IPS-NIHi7 (cell line): ENCODE measurements around the gene RANBP1.
"Not testable (repeated sequence)": the region's sequence is repeated elsewhere in the genome, so short reads cannot be mapped to it uniquely, and the experiment has no call there.

ENCODE experiments used
- DNase-seq: peaks from one replicate; pipeline ENCODE4 v3.0.0; 2012; ENCODE audit warnings: mixed read lengths; ENCODE audit errors: extremely low spot score

Gene RANBP1

DNA sequence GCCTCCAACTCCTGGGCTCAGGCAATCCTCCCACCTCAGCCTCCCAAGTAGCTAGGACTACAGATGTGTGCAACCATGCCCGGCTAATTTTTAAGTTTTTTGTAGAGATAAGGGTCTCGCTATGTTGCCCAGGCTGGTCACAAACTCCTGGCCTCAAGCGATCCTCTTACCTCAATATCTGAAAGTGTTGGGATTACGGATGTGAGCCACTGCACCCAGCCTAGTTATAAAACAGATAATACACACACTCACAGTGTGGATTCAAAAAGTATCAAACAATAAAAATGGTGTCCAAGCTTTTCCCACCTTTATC, 35.3 kb downstream of the RANBP1 start:
- no peak for DNase-seq

DNA sequence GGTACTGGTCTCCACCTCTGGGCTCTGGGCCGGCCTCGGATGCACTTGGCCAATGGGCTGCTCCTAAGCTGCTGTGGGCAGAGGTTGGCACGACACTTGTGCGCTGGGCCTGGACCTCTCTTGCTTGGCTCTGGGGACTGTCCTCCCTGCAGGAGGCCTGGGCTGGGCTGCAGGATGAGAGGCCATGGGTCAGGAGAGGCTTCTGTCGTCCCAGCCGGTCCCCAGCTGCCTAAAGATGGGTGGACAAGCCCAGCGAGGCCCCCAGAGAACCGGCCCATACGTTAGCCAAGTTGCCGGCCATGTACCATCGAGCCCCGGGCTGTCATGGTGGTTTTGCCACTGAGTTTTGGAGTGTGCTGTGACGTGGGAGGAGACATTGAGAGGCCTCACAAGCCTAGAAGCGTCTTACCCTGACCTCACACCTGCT, 36.6 kb downstream of the RANBP1 start:
- no peak for DNase-seq

DNA sequence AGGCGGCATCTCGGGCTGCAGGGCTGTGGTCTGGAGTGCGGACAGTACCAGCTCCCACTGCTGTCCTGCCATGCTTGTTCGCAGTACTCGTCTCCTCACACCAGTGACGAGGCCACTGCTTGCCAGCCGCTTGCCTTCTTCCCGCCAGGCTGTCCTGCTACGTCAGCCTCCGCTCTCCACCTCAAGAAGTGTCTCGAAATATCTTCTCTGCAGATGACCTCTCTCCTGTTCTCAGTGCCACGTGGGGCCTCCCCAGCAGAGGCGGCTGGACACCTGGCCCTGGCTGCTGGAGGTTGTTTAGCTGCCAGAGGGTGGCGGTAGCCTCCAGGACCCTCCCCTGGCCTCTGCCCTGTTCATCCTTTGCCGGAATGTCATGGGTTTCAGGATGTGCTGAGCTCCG, 38.0 kb downstream of the RANBP1 start:
- peak; percentile 53 for DNase-seq

- DNase-seq = no peak
These were observed 38.8 kb downstream of the RANBP1 start for GRCh38 chr22:20154602-20155187.

GRCh38 chr22:20155330-20156041, 39.6 kb downstream of the RANBP1 start:
- no peak for DNase-seq

DNA sequence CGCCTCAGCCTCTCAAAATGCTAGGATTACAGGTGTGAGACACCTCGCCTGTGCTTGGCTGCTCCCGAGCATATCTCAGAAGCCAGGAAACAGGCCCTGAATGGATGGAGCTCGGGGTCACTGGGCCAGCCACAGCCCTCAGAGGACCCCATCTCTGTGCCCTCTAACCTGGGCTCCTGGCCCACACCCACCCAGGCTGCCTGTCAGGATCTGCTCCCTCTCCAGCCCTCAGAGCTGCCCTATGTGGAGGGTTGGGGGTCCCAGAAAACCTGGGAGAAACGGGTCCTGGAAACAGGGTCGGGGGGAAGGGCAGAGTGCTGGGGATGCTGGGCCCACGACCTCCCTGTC, 40.1 kb downstream of the RANBP1 start:
- DNase-seq = no peak

GRCh38 chr22:20156611-20157429, 40.9 kb downstream of the RANBP1 start:
- peak; percentile 92 for DNase-seq

DNA sequence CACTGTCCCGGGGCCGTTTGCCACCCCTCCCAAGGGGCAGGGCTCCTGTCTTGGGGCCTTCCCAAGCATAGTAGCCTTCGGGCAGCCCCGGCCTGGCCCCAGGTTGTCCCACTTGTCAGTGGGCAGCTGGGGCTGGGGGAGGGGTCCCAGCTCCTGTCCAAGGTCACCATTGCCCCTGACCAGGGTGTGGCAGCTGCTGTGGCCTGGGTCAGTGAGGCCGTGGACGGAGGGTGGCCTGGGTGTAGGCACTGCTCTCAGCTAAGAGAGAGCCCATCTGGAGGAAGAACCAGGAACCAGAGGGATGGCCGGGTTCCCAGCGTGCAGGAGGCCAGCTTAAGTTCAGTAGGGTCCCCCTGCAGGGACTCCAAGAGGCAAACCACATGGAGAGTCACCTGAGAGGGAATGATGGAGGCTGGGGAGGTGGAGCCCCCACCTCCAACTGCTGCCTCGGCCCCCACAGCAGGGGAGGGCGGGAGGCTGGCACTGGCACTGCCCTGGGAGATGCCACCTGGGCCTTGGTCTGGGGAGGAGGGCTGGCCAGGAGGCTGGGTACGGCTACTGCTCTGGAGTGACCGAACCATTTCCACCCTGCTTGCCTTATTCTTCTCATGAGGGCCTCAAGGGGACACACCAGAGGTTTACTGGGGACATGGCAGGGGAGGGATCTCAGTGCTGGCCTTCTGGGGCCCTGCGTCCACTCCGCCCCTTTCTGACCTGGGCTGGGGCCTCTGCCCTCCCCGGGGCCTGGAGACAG, 41.7 kb downstream of the RANBP1 start:
- no peak for DNase-seq

- no peak for DNase-seq
These were observed 42.6 kb downstream of the RANBP1 start for GRCh38 chr22:20158391-20159036.

GRCh38 chr22:20159076-20159475, 43.2 kb downstream of the RANBP1 start:
- peak; percentile 81 for DNase-seq

GRCh38 chr22:20159531-20159930, 43.6 kb downstream of the RANBP1 start:
- not testable (repeated sequence) for DNase-seq

DNA sequence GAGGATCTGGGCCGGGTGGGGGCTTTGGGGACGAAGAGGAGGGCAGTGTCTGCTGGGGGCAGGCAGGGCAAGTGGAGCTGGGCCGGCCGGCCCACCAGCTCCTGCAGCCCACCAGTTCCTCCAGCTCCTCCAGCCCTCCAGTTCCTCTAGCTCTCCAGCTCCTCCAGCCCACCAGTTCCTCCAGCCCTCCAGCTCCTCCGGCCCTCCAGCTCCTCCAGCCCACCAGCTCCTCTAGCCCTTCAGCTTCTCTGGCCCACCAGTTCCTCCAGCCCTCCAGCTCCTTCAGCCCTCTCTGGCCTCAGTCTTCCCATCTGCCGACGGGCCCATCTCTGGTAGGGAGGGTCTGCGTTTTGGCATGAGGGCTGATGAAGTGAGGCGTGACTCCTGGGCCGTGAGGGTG, 44.1 kb downstream of the RANBP1 start:
- no peak for DNase-seq

- DNase-seq = no peak
These were observed 49.0 kb downstream of the RANBP1 start for GRCh38 chr22:20164863-20165262.

DNA sequence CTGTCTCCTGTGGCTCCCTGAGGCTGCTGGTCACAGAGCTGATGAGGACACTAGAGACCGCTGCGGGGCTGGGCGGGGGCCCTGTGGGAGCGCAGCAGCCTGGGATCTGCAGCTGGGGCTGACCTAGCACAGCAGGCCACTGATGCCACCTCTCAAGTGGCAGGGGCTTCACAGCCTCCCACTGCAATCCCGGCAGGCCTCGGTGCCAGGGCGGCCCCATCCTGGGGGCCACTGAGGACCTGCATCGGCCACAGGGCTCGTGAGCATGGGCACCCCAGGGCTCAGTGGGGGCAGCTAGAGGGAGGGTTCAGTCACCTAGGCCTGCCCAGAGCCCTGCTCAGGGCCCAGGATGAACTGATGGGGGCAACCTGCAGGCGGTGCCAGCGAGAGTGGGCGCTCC, 49.5 kb downstream of the RANBP1 start:
- DNase-seq = no peak

GRCh38 chr22:20165913-20166312, 50.0 kb downstream of the RANBP1 start:
- no peak for DNase-seq

GRCh38 chr22:20166703-20167102, 50.8 kb downstream of the RANBP1 start:
- no peak for DNase-seq

DNA sequence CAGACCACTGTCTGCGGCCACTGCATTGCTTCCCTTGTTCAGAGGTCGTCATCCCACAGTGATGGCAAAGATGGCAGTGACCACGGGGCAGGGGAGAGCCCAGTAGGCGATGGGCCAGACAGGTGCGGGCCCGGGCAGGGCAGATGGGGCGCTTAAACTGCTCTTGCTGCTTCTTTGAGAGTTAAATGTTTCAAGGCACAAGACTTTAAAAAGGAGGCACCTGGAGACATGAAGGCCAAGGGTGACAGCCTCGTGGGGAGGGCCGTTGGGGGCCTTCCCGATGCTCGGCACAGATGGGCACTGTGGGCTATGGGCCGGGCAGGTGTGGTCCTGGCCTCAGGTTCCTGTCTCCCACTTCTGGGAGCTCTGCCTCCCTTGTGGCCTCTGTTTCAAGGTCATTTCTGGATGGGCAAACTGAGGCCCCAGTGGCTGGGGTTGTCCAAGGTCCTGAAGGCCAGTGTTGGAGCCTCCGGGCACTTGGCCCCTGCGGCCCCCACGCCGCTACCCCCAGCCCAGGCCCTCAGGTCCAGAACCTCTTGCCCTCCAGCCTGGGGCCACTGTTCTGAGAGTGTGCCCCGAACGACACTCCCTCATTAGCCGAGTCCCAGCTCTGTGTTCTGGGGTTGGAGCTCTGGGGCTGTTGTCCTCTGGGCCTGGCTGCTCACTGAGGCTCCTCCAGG, 51.9 kb downstream of the RANBP1 start:
- DNase-seq = no peak

GRCh38 chr22:20169253-20169822, 53.4 kb downstream of the RANBP1 start:
- DNase-seq = no peak

DNA sequence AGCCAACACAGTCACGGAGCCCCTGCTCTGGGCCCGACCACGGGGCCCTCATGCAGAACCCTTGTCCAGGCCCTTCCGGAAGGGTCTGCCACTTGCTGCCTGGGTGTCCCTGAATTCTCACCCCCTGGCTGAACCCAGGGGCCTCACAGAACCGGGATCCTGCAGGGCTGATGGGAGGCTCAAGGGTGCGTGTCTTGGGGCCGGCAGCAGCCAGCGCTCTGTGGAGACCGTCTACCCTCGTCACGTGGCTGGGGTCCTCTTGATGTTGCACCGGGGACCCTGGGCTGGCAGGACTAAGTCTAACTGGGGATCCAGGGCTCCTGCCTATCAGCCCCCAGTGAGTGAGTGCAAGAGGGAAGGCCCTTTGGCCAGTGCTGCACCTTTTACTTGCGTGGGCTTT, 54.3 kb downstream of the RANBP1 start:
- no peak for DNase-seq

GRCh38 chr22:20171288-20172140, 55.6 kb downstream of the RANBP1 start:
- DNase-seq = no peak
